Keratinocyte (primary cell): ENCODE results near the gene MLNR. TPM values are rescaled to one million over a fixed set of nuclear protein-coding genes. Genes with fewer than 3 reads are reported as not detected.

Source experiments
- DNase-seq: peaks from one replicate; pipeline ENCODE4 v3.0.0-alpha.2; 2011; ENCODE audit warnings: low read depth, missing footprints, low spot score
- FAIRE-seq: peaks from 2 replicates; lab custom pipeline; 2011; peaks lifted over from hg19 to GRCh38; lab: Jason Lieb, UNC
- H2AFZ ChIP-seq: 2 replicates; pipeline ENCODE4 v1.6.0; 2012; ENCODE audit warnings: low read length, control low read depth, inconsistent platforms; ENCODE audit not compliant: control insufficient read depth
- H3K27ac ChIP-seq: 2 replicates; pipeline ENCODE4 v1.5.1; 2011; ENCODE audit warnings: low read length; ENCODE audit not compliant: control insufficient read depth, insufficient read depth
- H3K27me3 ChIP-seq: 3 replicates; pipeline ENCODE4 v1.6.0; 2011; ENCODE audit warnings: low read length; ENCODE audit not compliant: control insufficient read depth, insufficient read depth; ENCODE audit errors: extremely low read depth
- H3K36me3 ChIP-seq, 2 experiments: 2 replicates in 1 of 2; 3 replicates in 1 of 2; pipeline ENCODE4 v1.5.1; 2011; ENCODE audit warnings: low read length in 2 of 2, mild to moderate bottlenecking in 1 of 2; ENCODE audit not compliant: control insufficient read depth in 2 of 2, insufficient read depth in 2 of 2; ENCODE audit errors: extremely low read depth in 1 of 2
- H3K4me1 ChIP-seq: 3 replicates; pipeline ENCODE4 v1.5.1; 2011; ENCODE audit warnings: low read length; ENCODE audit not compliant: control insufficient read depth, insufficient read depth; ENCODE audit errors: extremely low read depth
- H3K4me2 ChIP-seq: 3 replicates; pipeline ENCODE4 v1.6.0; 2011; ENCODE audit warnings: low read depth, low read length; ENCODE audit not compliant: control insufficient read depth, insufficient read depth; ENCODE audit errors: extremely low read depth
- H3K4me3 ChIP-seq, 3 experiments: fragments of 200-600 bp in 1 of 3; sonication (generic) in 1 of 3; 2 replicates in 2 of 3; 3 replicates in 1 of 3; pipeline ENCODE4 v1.5.1; 2011 to 2016; ENCODE audit warnings: low read length in 3 of 3, mild to moderate bottlenecking in 3 of 3, control low read depth in 2 of 3, inconsistent platforms in 1 of 3, low read depth in 1 of 3, mixed read lengths in 1 of 3, mixed run types in 1 of 3, moderate library complexity in 1 of 3; ENCODE audit not compliant: control insufficient read depth in 2 of 3, insufficient read depth in 2 of 3; ENCODE audit errors: extremely low read depth in 1 of 3
- H3K79me2 ChIP-seq: 2 replicates; pipeline ENCODE4 v1.6.0; 2012; ENCODE audit warnings: low read length; ENCODE audit not compliant: control insufficient read depth, insufficient read depth
- H3K9ac ChIP-seq: 3 replicates; pipeline ENCODE4 v1.6.0; 2011; ENCODE audit warnings: low read length; ENCODE audit not compliant: control insufficient read depth, insufficient read depth; ENCODE audit errors: extremely low read depth
- H3K9me1 ChIP-seq: 3 replicates; pipeline ENCODE4 v1.6.0; 2011; ENCODE audit warnings: low read length; ENCODE audit not compliant: control insufficient read depth, insufficient read depth; ENCODE audit errors: extremely low read depth
- H3K9me3 ChIP-seq: 2 replicates; pipeline ENCODE4 v1.5.1; 2012; ENCODE audit warnings: low read depth, low read length; ENCODE audit not compliant: control insufficient read depth
- H4K20me1 ChIP-seq: 3 replicates; pipeline ENCODE4 v1.6.0; 2011; ENCODE audit warnings: low read length; ENCODE audit not compliant: control insufficient read depth, insufficient read depth; ENCODE audit errors: extremely low read depth
- CTCF ChIP-seq, 3 experiments: IDR thresholded peaks in 1 of 3; conservative IDR thresholded peaks in 1 of 3; optimal IDR thresholded peaks in 1 of 3; 2 replicates in 2 of 3; 3 replicates in 1 of 3; pipeline versions ENCODE3 to v1.5.1; 2011; ENCODE audit warnings: low read length in 3 of 3, mild to moderate bottlenecking in 3 of 3, moderate library complexity in 2 of 3, control low read depth in 1 of 3, inconsistent platforms in 1 of 3; ENCODE audit not compliant: insufficient read depth in 2 of 3; ENCODE audit errors: extremely low read depth in 1 of 3
- EZH2 ChIP-seq: IDR thresholded peaks from one replicate; pipeline ENCODE4 v1.6.1; 2012; ENCODE audit warnings: inconsistent platforms, mild to moderate bottlenecking, low read length, moderate library complexity
- dilution Hi-C: fragments of 300-500 bp; cut with MboI; formaldehyde crosslinking; loops from one replicate; pipeline ENCODE4 v1.7.0; 2020; ENCODE audit warnings: low sequenced_read_pairs; ENCODE audit not compliant: extremely low pct_ligation_motif_present
- polyA plus RNA-seq, 5 experiments: library from polyadenylated mRNA; depleted of rRNA in 3 of 5; stranded (reverse) in 3 of 5; stranded (forward) in 1 of 5; unstranded in 1 of 5; fragments of >200 nt; gene quantifications; 1 replicate in 1 of 5; 2 replicates in 3 of 5; 3 replicates in 1 of 5; pipeline versions ENCODE4 v1.2.1 to v1.2.3, GENCODE V29; 2011 to 2012; ENCODE audit warnings: missing spikeins in 2 of 5, low read depth in 1 of 5, low replicate concordance in 1 of 5

The MLNR gene
- polyA plus RNA-seq, 1 donor (not counting 4 experiments of a cell fraction or from before 2014, with no cell fraction given), result not detected

- Histone ChIP-seq H4K20me1 (no peaks in the 10 kb centered on the region), H3K79me2 (no peaks in the 10 kb centered on the region), H3K4me2 (no peak overlapping the region), H3K27me3 (no peaks in the 10 kb centered on the region), H3K9me1 (no peaks in the 10 kb centered on the region), H3K9ac (no peak overlapping the region), H3K9me3 (no peaks in the 10 kb centered on the region), H2AFZ (no peak overlapping the region), H3K27ac (no peak overlapping the region), H3K4me3 (no peak overlapping the region), H3K36me3 (peaks cover 2 to 3% of the 10 kb centered on the region in 2 experiments), H3K4me1 (no peaks in the 10 kb centered on the region)
- no peak for DNase-seq
- no peak for FAIRE-seq
- no peak for TF ChIP-seq CTCF (optimal IDR thresholded peaks at IDR 0.05 in 1 of 3, IDR thresholded peaks at IDR 0.05 in 1 of 3, conservative IDR thresholded peaks at IDR 0.05 in 1 of 3; ENCODE audit: extremely low read depth in 1 of 3, insufficient read depth in 2 of 3, low read length in 3 of 3)
- no peak for TF ChIP-seq EZH2
- dilution Hi-C loops, result no loop called here
Measured at GRCh38 chr13:49262634-49263033, 42.5 kb downstream of the MLNR start.

GRCh38 chr13:49265822-49266221, 45.7 kb downstream of the MLNR start:
- no peak overlapping the region for H3K4me2 ChIP-seq
- H3K4me1 ChIP-seq, result no peaks in the 10 kb centered on the region
- no peaks in the 10 kb centered on the region for H3K27me3 ChIP-seq
- H3K4me3 ChIP-seq, result no peak overlapping the region
- no peaks in the 10 kb centered on the region for H3K79me2 ChIP-seq
- no peak for FAIRE-seq
- dilution Hi-C loops, result no loop called here
- TF ChIP-seq EZH2 (no peak), CTCF (optimal IDR thresholded peaks at IDR 0.05 in 1 of 3, IDR thresholded peaks at IDR 0.05 in 1 of 3, conservative IDR thresholded peaks at IDR 0.05 in 1 of 3; ENCODE audit: extremely low read depth in 1 of 3, insufficient read depth in 2 of 3, low read length in 3 of 3) (no peak)
- H3K36me3 ChIP-seq, result peaks cover 0 to 1% of the 10 kb centered on the region in 2 experiments
- DNase-seq, result no peak
- H3K9me1 ChIP-seq, result no peaks in the 10 kb centered on the region
- no peaks in the 10 kb centered on the region for H4K20me1 ChIP-seq
- no peak overlapping the region for H3K9ac ChIP-seq
- H3K27ac ChIP-seq, result no peak overlapping the region
- no peak overlapping the region for H2AFZ ChIP-seq
- H3K9me3 ChIP-seq, result no peaks in the 10 kb centered on the region
